ENCODE measurements around the gene DPEP1.
"Not testable (repeated sequence)": the region's sequence is repeated elsewhere in the genome, so short reads cannot be mapped to it uniquely, and the experiment has no call there.

DPEP1 gene

GRCh38 chr16:89620406-89620841, 7.0 kb downstream of the DPEP1 start:
- DNase-seq = peak; percentile 27

- DNase-seq = no peak
Observed at GRCh38 chr16:89621136-89621697, 7.8 kb downstream of the DPEP1 start.

GRCh38 chr16:89621698-89622409, 8.4 kb downstream of the DPEP1 start:
- DNase-seq = no peak

DNA sequence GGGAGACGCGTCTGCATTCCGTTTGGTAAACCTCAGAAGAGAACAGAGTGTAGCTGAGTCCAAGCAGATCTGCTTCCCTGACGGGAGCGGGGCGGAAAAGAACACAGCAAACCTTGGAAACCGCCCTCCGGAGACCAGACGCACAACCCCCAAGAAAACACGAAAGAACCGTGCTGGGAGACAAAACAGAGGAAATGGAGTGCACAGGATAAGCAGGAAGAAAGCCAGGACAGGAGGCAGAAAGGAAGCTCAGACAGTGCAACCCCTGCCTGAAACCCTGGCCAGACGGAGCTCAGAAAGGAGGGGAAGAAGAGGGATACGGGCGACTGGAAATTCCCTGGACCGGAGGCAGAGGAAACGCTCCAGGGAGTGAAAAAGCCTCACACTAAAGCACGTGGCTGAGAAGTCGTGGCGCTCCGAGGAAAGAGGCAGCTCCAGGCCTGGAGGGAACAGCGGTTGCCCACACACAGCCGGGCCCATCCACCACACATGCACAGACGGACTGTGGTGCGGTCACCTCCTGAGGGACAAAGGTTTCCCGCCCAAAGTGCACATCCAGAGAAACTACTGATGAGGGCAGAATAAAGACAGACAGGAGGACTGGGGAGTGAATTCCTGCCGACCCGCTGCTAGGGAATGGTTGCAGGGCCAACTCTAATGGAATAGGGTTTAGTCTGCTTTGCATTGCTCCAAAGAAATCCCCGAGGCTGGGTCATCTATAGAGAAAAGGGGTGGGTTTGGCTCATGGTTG, 10.2 kb downstream of the DPEP1 start:
- peak; percentile 24 for DNase-seq

DNA sequence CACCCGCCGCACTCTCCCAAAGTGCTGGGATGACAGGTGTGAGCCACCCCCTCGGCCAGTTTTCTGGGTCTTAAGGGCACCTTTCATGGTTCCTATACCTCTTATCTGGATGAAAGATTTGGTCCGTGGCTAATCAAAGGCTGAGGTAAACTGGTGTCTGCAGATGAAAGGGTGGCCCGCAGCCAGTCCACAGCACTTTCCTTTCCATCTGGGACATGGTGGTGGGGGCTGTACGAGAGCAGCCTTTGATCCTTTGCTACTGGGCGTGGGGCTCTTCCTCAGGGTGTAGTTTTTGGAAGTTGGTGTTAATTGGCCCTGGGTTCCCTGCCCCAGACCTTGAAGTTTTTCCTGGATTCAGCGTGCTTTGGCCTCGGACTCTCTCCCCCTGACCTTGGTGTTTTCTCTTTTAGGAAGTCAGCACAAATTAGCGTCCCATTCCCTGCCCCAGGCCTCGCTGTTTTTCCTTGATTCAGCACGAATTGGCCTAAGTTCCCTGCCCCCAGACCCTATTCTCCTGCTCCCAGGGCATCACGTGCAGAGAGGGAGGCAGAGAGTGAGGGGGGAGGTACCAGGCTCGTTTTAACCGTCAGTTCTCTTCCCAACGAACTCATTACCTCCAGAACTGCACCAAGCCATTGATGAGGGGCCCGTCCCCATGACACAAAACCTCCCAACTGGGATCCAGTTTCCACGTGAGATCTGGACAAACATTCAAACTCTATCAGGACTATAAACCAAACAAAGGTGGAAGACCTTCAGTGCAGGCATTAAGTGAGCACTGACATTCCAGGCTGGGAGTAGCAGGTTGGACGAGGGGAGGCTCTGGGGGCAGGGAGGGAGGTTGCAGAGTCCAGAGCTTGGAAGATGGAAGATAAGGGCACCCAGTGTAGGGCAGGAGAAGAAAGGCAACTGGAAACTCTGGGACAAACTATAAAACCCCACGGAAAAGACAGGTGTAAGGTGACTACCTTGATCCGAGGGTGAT, 11.6 kb downstream of the DPEP1 start:
- no peak for DNase-seq

DNA sequence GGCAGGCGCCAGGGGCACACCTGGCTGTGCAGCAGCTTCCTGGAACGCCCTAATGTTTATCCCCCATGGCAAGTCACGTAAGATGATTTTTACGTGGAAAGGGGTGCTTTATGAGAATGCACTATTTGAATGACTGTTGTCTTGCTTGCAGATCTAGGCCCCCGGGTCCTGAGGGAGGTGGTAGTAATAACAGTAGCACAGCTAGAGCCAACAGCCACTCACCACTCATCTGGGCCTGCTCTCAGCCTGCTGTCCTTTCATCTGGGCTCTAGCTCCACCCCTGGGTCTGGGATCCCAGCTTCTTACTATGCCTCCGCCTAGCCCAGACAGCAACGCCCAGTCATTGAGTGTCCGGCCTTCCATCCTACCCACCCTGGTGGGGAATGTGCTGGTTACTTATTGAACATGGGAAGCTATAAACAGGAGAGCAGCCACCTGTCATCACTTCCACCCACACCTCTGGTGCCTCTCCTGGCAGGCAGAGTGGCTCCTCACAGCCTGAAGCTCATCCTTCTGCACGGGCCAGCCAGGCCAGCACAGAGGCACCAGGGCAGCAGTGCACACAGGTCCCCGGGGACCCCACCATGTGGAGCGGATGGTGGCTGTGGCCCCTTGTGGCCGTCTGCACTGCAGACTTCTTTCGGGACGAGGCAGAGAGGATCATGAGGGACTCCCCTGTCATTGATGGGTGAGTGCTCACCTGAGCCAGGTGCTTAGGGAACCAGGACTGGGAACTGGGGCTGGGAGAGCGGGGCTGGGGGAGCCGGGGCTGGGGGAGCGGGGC, 16.6 kb downstream of the DPEP1 start:
- no peak for DNase-seq

DNA sequence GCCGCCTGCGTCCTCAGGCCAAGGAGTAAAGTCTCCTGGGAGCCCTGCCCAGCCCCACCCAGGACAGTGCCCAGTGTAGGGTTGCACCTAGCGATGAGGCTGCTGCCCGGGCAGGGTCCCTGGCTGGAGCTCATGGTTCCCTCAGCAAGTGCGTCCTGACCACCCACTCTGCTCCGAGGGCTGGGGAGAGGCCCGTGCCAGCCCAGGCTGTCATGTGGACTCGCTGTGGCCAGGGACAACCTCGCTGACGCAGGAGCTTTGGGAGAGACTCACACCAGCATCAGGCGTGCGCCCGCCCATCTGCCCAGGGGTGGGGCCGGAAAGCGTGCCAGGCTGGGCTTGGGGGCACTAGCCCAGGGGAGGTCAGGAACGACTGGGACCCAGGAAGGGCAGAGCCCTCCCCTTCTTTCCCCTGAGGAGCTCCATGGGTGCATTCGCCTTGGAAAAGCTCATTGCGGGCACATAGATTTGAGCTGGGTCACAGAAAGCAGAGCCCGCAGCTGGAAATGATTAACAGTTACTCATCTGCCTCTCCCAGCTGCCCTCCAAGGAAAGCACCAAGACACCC, 19.7 kb downstream of the DPEP1 start:
- peak; percentile 77 for DNase-seq

GRCh38 chr16:89634463-89635385, 21.3 kb downstream of the DPEP1 start:
- DNase-seq = not testable (repeated sequence)

DNA sequence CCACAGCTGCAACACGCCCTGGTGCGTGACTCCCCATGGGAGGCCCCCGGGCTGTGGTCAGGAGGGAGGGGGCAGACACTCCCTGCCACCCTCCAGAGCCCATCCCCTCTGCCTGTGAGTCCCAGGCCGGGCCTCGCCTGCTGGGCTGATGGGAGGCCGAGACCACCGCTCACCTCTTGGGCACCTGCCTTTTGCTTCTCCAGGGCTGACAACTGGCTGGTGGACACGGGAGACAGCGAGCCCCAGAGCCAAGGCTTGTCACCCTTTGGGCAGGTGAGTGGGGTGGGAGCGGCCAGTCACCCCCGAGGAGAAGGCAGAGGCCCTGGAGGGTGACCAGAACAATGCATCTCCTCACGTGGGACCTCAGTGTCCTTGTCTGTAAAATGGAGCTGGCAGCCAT, 23.2 kb downstream of the DPEP1 start:
- no peak for DNase-seq

DNA sequence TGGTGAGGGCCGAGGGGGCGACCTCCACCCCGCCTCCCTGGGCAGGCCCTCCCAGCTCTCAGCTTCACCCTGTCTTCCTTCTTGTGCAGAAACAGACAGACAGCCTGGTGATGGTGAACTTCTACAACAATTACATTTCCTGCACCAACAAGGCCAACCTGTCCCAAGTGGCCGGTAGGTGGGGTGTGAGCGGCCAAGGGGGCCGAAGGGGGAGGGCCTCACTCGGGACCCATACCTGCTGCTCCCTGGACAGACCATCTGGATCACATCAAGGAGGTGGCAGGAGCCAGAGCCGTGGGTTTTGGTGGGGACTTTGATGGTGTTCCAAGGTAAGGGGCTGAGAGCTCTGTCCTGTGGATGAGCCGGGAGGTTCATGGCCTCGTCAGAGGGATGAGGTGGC, 23.9 kb downstream of the DPEP1 start:
- no peak for DNase-seq

- no peak for DNase-seq
Observed at GRCh38 chr16:89638455-89638854, 25.0 kb downstream of the DPEP1 start.

GRCh38 chr16:89639385-89639784, 25.9 kb downstream of the DPEP1 start:
- no peak for DNase-seq

DNA sequence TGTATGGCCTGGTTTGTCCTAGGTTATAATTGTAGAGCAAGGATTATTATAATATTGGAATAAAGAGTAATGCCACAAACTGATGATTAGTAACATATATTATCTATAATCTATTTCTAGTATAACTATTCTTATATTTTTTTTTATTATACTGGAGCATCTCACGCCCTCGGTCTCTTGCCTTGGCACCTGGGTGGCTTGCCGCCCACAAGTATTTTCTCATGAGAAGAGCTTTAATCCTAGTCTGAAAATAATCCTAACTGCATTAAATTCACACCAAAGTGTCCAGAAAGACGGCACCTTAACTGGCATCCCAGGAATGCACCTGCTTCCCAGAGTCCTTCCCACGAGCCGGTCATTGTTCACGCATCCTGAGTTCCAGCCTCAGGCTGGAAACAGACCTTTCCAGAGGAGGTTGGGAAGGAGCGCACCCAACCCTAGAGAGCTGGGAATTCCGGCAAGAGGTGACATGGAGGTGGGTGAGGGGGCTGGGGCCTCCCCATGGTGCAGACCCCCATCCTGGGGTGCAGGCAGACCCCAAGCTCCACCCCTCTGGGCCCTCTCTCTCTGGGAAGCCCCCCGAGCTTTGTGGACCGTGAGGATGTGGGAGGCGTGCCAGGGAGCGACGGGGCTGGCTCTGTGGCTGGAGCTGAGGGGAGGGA, 28.1 kb downstream of the DPEP1 start:
- DNase-seq = no peak

- no peak for DNase-seq
Observed at GRCh38 chr16:89642574-89642973, 29.1 kb downstream of the DPEP1 start.

DNA sequence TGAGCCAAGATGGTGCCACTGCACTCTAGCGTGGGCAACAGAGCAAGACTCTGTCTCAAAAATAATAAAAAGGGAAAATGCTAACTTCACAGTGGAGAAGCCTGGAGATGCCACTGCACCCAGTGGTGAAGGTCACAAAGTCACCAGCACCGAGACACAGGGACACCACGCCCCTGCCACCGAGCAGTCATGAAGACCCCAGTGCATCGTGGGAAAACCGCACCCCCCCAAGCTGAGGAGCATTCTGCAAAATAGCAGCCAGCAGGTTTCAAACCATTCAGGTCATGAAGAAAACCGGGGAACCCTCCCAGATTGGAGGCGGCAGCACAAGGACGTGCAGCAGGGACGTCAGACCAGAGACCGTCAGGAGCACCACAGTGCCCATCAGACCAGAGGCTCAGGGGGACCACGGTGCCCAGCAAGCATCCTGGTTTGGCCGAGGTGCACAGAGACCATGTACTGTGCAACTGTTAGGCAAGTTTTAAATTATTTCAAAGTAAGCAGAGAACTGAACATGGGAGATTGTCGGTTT, 30.4 kb downstream of the DPEP1 start:
- DNase-seq = no peak

DNA sequence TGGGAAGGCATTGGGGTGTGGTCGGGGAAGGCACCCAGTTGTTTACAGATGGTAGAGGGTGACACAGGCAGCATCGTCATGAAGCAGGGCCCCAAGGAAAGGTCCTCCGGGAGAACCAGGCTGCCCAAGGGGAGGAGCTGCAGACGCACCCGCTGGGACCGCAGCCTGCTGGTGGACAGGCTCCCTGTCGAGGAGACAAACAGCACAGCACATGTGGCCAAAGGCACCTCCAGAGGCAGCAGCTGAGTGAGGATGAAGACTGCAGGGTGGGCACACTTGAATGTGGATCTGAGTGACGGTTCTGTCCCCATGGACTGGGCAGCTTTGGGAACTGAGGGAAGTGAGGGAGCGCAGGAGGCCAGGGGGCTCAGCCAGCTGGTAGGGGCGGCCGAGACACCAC, 31.7 kb downstream of the DPEP1 start:
- no peak for DNase-seq

- no peak for DNase-seq
Observed at GRCh38 chr16:89646270-89646669, 32.8 kb downstream of the DPEP1 start.

- no peak for DNase-seq
Observed at GRCh38 chr16:89646906-89647305, 33.5 kb downstream of the DPEP1 start.

DNA sequence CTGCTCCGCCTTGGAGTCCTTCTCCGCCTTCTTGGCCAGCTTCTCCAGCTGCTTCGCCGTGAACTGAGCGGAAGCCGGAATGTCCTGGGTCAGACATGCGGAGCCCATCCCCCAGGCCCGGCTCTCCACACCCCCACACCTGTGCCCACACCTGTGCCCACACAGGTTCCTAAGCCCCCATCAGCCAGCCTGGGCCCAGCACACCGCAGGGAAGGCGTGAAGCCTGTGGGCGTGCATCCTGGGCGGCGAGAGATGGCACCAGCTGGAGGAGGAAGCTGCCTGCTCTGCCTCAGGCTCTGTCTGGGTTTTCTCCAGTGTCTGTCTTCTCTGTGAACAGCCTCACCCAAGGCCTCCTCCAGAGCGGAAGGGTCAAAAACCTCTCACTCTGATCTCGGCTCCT, 38.1 kb downstream of the DPEP1 start:
- DNase-seq = no peak
